Raji (cell line): ENCODE measurements around the gene MUC3A.

Source experiments
- POLR2A ChIP-seq: IDR thresholded peaks from 2 replicates; pipeline ENCODE4 v1.6.1; 2011; ENCODE audit warnings: low read depth, low read length, control low read depth; ENCODE audit not compliant: insufficient read depth

MUC3A gene

DNA sequence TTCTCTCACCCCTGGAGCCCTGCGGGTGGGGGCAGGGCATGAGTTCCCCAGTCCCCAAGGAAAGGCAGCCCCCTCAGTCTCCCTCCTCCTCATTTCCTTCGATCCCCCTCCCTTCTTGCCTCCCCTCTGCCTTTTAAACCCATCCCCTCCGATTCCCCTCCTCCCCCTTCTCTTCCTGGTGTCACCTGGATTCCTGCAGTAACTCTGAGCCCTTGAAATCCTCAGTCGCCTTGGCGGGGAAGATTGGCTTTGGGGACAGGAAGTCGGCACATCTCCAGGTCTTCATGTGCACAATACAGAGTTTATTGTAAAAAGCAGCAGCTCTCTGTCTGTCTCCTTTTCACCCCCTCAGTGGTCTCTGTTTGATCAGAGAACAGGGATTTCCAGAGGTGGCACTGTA lies 18.7 kb downstream of the MUC3A start:
- no peak for TF ChIP-seq POLR2A

DNA sequence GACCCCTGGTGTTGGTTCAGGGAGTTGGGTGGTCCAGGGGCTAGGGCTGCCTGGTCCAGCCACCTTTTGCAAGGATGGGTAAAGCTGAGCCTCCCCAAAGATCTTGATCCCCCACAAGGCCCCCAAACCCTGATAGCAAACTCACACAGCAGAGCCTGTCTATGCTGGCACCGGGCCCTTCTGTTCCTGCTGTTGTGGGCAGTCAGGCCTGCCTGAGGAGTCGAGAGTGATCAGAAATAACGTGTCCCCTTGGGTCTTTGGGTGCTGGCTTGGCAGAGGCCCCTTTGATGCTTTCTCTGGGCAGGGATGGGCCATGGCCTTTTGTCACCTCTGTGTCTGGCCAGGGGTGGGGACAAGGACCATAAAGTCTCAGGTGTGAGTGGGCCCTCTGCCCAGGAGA lies 19.3 kb downstream of the MUC3A start:
- TF ChIP-seq POLR2A, result no peak

DNA sequence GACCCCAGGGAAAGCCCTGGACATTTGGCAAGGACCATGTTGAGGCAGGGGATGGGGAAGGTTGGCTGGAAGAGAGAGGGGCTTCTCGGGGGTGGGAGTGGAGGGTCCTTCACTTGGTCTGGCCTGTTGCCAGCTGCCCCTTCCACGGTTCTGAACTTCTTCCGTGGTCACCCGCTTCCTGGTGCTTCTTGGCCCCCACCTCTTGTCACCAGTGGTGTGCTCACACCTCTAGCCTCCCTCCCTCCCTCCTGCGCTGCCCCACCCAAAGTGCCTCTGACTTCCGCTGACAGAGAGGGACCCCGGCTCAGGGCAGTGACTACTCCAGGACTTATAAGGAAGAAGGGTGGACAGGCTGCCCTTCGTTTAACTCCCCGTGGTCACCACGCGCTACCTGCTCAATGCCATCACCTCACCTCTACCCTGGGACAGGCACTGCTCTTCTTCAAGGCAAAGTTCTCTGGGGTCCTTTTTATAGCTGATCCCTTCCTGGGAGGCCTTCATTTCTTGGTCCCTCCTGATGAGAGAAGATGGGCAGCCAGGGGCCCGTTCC lies 19.8 kb downstream of the MUC3A start, which contains the start of gene MUC12:
Gene MUC12, plus strand, starts transcription at position 500 of the 550 bp plus-strand sequence. CDS start 58 bp downstream, outside the sequence.
- TF ChIP-seq POLR2A, result no peak

DNA sequence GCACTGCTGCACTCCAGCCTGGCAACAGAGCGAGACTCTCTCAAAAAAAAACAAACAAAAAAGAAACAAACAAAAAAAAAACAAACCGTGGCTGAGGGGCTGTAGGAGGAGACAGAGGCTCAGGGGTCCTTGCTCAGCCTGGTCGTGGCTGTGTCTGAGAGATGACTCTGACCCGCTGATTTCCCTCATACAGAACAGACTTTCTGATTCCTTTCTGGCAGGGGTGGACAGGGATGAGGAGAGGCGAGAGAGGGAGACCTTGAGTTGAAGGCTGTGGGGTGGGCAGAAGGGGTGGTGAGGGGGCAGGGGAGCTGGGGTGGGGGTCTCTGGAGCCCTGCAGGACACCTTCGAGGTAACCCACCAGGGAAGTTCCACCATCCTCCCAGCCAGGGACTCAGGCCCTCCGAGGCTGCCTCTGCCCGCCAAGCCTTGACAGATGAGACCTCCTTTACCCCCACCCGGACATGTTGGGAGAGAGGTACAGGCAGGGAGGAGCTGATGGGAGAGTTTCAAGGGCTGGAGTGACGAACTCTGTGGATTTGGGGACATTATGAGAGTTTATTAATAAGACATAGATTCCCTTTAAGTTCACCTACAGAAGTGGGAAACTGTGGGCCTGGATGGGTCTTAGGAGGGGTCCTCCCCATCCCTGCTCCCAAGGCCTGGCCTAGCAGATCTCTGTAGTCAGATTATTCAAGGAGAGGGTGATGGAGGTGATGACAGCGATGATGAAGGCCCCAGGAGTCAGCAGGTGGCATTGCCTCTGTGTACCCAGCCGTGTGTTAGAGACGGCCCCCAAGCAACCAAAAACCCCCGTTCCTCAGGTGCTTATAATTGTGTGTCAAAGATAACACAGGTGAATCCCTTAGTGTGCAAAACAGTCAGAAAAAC lies 22.0 kb downstream of the MUC3A start:
- no peak for TF ChIP-seq POLR2A

DNA sequence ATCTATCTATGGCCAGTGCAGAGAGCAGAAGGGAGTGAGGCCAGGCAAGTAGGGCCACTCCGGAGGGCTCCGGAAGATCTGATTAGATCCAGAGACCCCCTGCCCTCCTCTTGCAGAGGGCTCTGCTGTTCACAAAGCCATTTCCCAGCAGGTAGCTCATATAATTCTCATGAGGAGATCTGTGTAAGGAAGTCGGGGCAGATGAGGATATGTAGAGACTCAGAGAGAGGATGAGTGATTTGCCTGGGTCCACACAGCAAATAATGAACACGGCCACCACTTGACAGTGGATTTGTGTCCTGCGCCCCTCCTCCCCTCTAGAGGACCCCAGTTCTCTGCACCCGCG lies 22.6 kb downstream of the MUC3A start:
- no peak for TF ChIP-seq POLR2A

DNA sequence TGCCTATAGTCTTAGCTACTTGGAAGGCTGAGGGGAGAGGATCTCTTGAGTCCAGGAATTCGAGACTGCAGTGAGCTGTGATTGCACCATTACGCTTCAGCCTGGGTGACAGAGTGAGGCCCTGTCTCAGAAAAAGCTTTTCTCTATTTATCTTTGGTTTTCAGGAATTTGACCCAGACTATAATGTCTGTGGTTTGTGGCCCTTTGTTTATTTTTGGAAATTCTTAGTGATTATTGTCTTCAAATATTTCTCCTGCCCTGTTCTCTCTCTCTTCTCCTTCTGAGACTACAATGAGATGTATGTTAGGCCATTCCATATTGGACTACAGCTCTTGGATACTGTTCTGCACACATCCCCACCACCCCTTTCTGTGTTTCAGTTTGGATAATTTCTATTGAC lies 24.7 kb downstream of the MUC3A start:
- TF ChIP-seq POLR2A, result no peak

DNA sequence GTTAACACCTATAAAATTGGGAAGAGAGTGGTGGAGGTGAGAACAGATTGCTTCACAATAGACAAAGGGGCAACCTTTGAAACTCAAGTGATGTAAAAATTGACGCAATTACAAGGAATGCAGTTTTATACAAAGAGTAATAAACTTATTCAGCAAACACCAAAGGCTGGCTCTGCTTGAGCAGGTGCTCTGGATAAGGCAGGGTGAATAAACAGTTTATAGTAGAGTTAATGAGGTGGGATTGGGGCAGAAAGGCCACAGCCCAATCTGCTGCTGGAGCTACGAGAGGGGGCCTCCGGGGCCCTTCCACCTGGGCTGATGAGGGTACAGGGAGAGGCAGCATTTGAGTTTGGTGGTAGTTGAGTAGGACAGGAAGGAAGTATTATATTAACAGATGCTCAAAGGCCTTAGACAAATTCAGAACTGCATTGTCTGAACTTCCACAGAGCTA lies 26.1 kb downstream of the MUC3A start:
- no peak for TF ChIP-seq POLR2A

DNA sequence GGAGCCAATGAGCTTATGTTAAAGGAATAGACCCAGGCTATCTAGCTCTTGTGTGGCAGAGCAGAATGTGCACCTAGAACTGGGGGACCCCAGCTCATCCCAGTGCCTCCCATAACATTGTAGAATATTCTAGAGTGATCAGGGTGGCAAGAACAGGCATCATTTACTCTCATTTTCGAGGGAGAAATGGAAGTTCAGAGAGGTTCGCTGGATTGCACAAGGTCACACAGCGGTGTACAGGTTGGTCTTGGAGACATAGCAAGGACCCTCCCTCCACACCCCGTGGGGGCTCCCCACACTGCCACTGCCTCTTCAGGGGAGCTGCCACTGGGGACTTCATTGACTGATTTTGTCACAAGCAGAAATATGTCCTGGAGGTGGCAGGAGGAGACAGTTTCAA lies 29.0 kb downstream of the MUC3A start:
- TF ChIP-seq POLR2A, result no peak

DNA sequence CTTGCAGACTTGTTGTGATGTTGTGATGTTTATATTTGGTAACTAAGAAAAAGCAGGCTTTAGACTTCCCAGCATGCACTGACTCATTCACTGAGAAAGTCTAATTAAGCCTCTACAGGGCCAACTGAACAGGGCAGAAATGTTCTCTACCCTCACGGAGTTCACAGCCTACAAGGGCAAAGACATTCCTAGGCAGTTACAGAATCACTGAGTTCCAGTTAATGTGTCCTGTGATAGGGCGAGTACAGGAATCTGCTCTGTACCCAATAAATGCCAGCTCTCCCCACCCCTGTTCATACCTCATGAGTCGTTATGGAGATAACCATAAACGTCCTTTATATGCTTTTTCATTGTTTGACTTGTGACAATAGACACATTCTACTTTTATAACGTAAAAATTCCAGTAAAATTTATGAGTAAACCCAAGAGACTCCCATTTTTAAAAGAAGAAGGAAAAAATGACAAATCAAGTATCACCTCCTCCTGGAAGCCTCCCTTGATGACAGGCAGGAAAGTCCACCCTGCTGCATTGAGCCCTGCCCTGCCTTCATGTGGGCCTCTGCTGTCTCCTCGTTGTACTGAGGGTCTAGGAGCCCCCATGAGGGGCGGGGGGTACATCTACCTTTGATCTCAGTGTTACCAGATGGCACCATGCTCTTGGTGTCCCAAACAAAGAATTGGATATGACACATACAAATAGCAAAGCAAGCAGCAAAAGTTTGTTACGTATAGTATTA lies 34.3 kb downstream of the MUC3A start:
- TF ChIP-seq POLR2A, result no peak

DNA sequence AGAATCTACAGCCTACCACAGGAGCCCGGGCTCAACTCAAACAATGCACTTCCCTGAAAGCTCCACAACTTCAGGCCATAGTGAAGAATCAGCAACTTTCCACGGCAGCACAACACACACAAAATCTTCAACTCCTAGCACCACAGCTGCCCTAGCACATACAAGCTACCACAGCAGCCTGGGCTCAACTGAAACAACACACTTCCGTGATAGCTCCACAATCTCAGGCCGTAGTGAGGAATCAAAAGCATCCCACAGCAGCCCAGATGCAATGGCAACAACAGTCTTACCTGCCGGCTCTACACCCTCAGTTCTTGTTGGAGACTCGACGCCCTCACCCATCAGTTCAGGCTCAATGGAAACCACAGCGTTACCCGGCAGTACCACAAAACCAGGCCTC lies 42.3 kb downstream of the MUC3A start:
- TF ChIP-seq POLR2A, result no peak

DNA sequence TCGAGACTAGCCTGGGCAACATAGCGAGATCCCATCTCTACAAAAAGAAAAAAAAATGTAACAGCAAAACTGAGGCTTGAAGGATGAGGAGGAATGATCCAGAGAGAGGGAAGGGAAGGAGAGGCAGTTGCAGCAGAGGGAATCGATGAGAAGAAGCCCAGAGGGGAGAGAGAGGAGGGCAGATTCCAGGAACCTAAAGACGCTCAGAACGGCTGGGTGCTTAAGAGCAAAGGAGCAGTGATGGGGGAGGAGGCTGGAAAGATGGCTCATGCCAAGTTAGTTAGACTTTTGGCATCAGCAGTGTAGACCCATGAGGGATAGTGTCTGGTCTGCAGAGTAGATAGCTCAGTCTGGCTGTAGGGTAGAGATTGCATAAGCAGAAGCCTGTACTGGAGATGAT lies 60.3 kb downstream of the MUC3A start:
- no peak for TF ChIP-seq POLR2A

DNA sequence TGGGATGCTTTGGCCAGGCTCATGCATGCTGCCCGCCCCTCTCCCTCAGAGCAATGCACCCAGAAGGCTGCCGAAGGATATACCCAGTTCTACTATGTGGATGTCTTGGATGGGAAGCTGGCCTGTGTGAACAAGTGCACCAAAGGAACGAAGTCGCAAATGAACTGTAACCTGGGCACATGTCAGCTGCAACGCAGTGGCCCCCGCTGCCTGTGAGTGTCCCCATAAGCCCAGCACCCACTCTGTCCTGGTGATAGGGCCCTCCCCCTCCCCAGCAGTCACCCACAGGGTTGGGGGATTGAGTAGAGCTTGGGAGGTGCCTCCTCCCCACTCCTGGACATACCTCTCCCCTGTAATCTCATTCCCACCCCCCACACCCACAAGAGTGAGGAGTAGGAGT lies 63.6 kb downstream of the MUC3A start:
- no peak for TF ChIP-seq POLR2A

DNA sequence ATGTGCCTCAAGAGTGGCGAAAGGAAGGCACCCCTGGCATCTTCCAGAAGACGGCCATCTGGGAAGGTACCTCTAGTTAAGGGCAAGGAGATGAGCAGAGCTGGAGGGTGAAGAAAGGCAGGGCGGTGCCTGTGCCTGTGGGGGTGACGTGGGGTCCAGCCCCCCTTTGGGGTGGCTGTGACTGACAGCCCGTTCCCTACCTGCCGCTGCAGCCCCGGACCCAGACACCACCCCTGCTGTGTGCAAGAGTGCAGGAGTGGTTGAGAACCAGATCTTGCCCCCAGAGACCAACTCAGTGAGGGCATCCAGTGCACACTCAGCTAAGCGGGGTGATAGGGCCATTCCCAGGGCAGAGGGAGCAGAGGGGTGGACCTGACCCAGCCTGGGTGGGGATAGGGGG lies 66.3 kb downstream of the MUC3A start:
- TF ChIP-seq POLR2A, result no peak

DNA sequence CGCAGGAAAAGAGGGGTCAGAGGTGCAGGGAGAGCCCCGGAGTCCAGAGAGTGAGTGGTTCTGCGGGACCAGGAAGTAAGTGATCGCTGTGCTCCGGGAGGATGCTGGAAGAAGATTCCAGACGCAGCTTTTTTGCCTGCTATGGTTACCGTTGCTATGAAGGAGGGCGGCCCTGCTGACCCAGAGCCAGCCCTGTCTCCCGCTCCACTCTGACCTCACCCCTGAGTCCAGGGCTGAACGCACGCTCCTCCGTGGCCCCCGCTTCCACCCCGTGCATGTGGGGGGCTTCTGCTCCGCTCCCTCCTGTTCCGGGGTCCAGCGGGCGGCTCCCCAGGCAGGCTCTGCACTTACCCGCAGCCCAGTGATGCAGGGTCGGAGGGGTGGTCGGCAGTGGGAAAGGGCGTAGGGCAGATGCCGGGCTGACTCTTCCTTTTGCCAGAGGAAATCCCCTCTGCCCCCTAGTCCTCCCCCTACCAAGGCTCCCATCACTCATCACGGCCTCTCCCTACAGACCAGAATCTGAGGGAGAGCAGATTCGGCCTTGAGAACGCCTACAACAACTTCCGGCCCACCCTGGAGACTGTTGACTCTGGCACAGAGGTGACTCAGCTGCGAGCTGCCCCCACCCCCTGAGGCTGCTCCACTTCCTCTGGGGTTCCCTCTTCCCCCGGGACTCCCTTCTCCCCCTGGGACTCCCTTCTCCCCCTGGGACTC lies 67.9 kb downstream of the MUC3A start:
- TF ChIP-seq POLR2A, result no peak
